NOMO-1 treated with DMSO at 0.1 percent for 48 hours (cell line): ENCODE measurements around the gene CLDN15.
"Not testable (repeated sequence)": the region's sequence is repeated elsewhere in the genome, so short reads cannot be mapped to it uniquely, and the experiment has no call there.

ENCODE experiments used
- DNase-seq: peaks from one replicate; lab custom pipeline; 2025; ENCODE audit not compliant: unreplicated experiment; lab: John Stamatoyannopoulos, UW

CLDN15 gene

DNA sequence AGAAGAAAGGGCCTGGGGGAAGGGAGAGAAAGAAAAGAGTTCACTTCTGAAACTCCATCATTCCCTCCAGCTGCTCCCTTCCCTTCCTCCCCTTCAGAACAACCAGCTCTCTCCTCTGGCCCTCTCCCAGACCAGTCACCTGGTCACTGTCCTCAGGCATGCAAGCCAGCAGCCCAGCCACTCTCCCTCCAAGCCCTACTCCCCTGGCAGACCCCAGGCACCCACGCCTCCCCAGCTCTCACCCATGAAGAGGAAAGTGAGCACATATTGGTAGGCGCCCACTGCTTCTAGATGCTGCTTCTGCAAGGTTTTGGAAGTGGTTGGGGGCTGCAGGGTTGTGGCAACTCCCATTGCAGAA is 37.1 kb downstream of the CLDN15 start:
- DNase-seq = no peak

DNA sequence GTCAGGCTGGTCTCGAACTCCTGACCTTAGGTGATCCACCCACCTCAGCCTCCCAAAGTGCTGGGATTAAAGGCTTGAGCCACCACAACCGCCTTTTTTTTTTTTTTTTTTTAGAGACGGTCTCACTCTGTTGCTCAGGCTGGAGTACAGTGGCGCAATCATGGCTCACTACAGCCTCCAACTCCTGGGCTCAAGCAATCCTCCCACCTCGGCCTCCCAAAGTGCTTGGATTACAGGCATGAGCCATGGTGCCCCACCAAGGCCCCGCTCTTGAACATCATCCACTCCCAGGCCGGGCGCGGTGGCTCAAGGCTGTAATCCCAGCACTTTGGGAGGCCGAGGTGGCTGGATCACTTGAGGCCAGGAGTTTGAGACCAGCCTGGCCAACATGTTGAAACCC is 38.1 kb downstream of the CLDN15 start:
- DNase-seq = not testable (repeated sequence)

DNA sequence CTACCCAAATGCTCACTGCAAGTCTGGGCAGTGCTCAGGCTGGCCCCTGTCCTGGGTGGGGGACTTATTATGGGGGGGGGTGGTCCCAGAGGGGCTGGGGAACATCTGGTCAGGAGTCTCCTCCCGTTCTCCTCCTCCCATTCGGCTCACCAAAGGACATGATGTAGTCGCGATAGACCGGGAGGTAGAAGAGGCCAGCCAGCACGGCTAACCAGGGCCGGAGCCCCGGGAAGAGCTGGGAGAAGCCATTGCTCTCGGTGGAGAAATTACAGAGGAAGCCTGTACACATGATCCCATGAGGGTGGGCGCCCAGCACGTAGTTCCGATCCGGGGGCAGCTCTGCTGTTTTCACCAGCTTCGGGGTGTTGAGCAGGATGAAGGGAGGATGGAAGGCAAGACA is 39.1 kb downstream of the CLDN15 start:
- DNase-seq = no peak

DNA sequence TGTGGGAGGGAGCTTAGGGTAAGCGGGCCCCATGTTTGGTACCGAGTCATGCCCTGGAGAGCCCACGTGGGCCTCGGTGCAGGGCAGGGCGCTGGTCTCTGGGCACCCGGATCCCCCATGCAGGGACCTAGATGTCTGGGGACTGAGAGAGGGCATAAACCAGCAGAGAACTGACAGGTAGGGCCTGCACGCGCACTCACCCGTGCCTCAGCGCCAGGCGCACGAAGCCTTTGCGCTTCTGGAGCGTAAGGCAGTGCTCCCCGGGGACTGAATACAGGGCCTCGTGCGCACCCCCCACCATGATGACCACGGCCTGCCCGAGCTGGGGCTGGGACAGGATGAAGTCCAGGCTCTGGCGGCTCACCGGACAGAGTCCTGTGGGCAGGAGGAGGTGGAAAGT is 39.6 kb downstream of the CLDN15 start:
- DNase-seq = no peak

DNA sequence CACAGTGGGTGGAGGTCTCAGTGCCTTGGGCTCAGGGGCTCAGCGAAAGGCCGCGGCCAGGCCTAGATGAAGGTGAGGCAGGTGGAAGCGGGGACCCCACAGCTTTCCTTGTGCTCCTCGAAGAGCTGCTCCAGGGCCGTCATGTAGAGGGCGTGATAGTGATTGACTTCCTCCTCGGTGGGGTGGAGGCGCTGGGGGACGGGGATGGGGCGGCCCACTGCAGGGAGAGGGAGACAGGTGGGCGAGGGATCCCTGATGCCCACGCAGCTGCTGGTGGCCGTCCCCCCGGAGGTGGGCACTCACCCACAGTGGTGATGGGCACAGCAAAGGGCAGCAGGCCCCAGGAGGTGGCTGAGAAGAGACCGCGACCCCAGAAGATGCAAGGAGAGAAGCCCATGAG is 41.7 kb downstream of the CLDN15 start:
- no peak for DNase-seq

DNA sequence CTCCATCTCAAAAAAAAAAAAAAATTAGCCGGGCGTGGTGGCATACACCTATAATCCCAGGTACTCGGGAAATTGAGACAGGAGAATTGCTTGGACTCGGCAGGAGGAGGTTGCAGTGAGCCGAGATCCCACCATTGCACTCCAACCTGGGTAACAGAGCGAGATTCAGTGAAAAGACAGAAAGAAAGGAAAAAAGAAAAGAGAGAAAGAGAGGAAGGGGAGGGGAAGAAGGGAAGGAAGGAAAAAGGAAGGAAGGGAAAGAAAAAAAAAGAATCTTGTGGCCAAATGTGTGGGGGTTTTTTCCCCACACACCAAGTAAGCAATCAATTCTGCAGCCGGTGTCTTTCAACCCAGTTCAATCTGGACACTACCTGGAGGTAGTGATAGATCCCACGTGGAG is 48.5 kb downstream of the CLDN15 start:
- no peak for DNase-seq

DNA sequence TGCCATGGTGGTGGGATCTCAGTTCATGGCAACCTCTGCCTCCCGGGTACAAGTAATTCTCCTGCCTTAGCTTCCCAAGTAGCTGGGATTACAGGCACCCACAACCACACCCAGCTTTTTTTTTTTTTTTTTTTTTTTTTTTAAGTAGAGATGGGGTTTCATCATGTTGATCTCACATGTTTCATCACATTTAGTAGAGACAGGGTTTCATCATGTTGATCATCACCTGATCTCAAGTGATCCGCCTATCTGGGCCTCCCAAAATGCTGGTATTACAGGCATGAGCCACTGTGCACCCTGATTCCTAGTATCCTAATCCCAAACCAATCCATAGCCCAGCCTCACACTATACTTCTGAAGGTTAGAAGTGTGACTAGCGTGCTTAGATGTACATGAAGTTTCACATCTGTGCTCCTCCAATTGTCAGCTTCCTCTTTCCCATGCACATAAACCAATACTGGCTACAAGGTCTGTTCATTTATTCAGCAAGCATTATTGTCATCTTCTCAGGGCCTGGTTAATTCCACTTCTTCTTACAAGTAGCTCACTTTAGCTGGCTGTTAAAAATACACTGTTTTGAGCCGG is 50.7 kb downstream of the CLDN15 start:
- DNase-seq = peak; percentile 98

DNA sequence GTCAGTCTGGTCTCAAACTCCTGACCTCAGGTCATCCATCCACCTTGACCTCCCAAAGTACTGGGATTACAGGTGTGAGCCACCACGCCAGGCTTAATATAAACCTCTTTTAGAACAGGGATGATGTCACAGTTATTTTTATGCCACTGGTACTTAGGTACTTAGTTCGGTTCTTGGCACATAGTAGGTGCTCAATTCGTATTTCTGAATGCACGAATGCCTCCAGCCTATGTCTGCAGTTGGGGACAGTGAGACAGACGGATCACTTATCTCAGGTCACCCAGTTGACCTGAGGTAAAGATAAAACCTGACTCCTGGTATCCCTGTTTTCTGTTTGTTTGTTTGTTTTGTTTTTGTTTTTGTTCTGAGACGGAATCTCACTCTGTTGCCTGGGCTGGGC is 51.4 kb downstream of the CLDN15 start:
- DNase-seq = no peak

DNA sequence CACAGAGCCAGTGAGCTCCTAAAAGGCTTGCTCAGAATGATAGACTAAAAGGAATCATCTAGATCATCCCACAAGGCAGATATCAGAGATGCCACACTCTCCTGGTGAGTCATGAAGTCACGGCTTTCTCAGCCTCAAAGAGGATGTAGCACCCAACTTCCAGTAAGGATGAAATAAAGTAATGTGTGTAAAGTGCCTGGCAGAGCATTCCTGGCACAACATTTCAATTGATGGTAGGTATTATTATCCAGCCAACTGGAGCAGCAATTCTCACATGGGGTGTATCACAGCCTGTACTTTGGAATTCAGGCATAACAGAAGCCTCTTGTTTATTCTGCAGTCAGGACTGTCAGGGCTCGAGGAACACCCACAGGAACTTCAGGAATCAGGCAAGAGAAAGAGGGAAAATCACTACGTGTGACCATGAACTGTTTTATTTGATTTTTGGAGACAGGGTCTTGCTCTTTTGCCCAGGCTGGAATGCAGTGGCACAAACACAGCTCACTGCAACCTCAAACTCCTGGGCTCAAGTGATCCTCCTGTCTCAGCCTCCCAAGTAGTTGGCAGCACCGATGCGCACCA is 52.3 kb downstream of the CLDN15 start:
- DNase-seq = no peak
